ENCODE data around the gene NUDT4B. TPM values are rescaled to one million over a fixed set of nuclear protein-coding genes. Genes with fewer than 3 reads are reported as not detected.
"Not testable (repeated sequence)": the region's sequence is repeated elsewhere in the genome, so short reads cannot be mapped to it uniquely, and the experiment has no call there.

NUDT4B gene
- polyA plus RNA-seq, 3 donors: 1.6 to 3.9 (median 2.3) TPM

DNA sequence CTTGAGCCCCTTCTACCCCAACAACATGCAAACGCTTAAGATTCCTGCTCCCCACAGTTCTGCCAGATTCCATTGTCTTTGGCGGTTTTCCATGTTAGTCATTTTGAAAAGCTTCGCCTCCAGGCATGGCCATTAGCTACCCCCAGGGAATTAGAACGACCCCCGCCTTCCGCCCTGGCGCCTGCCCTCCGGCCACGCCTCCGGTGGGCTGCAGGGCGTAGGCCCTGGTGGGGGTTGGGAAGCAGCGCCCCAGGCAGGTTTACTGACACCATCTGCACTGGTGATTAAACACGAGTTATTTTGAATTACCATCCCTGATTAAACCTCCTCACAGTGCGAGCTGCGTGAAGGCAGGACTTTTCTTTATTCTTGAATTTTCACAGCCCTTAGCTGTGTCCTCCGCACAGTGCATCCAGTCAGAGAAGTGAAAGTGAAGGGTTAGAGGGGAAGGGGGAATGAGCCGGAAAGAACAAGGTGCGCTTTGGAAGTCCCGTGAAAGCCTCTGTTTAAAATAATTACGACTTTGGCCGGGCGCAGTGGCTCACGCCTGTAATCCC lies 43.0 kb downstream of the NUDT4B start:
- DNase-seq: not testable (repeated sequence)

DNA sequence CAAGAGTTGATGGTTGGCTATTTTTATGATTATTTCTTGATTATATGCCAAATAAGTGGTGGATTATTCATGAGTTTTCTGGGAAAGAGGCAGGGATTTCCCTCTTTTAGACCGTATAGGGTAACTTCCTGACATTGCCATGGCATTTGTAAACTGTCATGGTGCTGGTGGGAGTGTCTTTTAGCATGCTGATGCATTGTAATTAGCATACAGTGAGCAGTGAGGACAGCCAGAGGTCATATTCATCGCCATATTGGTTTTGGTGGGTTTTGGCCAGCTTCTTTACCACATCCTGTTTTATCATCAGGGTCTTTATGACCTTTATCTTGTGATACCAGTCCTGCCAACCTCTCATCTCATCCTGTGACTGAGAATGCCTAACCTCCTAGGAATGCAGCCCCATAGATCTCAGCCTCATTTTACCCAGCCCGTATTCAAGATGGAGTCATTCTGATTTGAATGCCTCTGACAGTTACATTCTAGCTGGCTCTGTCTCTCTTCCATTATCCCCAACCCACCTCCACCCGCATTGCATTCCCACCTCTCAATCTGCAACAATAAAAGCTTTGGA lies 45.3 kb downstream of the NUDT4B start:
- DNase-seq: not testable (repeated sequence)

Other genes with a start within 250 kb of the NUDT4B start
- 10 to 100 TPM; 29.8 to 42.8 (median 34.7) TPM for gene NBPF14, start 152.8 kb upstream of the NUDT4B start, polyA plus RNA-seq (ENCODE audit: insufficient read length in 3 of 3)
- 100 to 1,000 TPM; 107 to 125 (median 122) TPM for gene PDE4DIP, start 95.7 kb downstream of the NUDT4B start, polyA plus RNA-seq (ENCODE audit: insufficient read length in 3 of 3)

Data from renal pelvis (tissue), 4 donors.